Measurements from ENCODE around the gene JAKMIP3.

JAKMIP3 gene

GRCh38 chr10:132030898-132031463, 34.8 kb upstream of the JAKMIP3 start:
- H3K27me3 Mint-ChIP-seq (ENCODE audit: low read depth, poor library complexity), result peaks cover 85% of the 10 kb centered on the region
- no peak overlapping the region for H3K4me3 Mint-ChIP-seq
- TF ChIP-seq CTCF (IDR thresholded peaks at IDR 0.05), result no peak
- no peaks in the 10 kb centered on the region for H3K4me1 Mint-ChIP-seq
- H3K36me3 Mint-ChIP-seq (ENCODE audit: low read depth), result no peaks in the 10 kb centered on the region
- DNase-seq, result no peak
- no peak overlapping the region for H3K27ac Mint-ChIP-seq
- H3K9me3 Mint-ChIP-seq, result peaks cover 19% of the 10 kb centered on the region

GRCh38 chr10:132033632-132034031, 32.1 kb upstream of the JAKMIP3 start:
- Mint-ChIP-seq H3K36me3 (ENCODE audit: low read depth) (no peaks in the 10 kb centered on the region), H3K4me1 (peaks cover 7% of the 10 kb centered on the region), H3K4me3 (no peak overlapping the region), H3K27me3 (ENCODE audit: low read depth, poor library complexity) (peaks cover 93% of the 10 kb centered on the region), H3K27ac (no peak overlapping the region), H3K9me3 (peaks cover 11% of the 10 kb centered on the region)
- no peak for TF ChIP-seq CTCF (IDR thresholded peaks at IDR 0.05)
- DNase-seq, result no peak

GRCh38 chr10:132035476-132035875, 30.3 kb upstream of the JAKMIP3 start:
- no peak for TF ChIP-seq CTCF (IDR thresholded peaks at IDR 0.05)
- Mint-ChIP-seq H3K27me3 (ENCODE audit: low read depth, poor library complexity) (peaks cover 94% of the 10 kb centered on the region), H3K9me3 (peaks cover 12% of the 10 kb centered on the region), H3K36me3 (ENCODE audit: low read depth) (no peaks in the 10 kb centered on the region), H3K4me1 (peaks cover 7% of the 10 kb centered on the region), H3K4me3 (peak overlapping the region; percentile 76), H3K27ac (no peak overlapping the region)
- no peak for DNase-seq

GRCh38 chr10:132036153-132036886, 29.4 kb upstream of the JAKMIP3 start:
- peak; percentile 72 for DNase-seq
- Mint-ChIP-seq H3K36me3 (ENCODE audit: low read depth) (no peaks in the 10 kb centered on the region), H3K27me3 (ENCODE audit: low read depth, poor library complexity) (peaks cover 94% of the 10 kb centered on the region), H3K4me3 (peak overlapping the region; percentile 76), H3K4me1 (peaks cover 7% of the 10 kb centered on the region), H3K27ac (no peak overlapping the region), H3K9me3 (peaks cover 19% of the 10 kb centered on the region)
- no peak for TF ChIP-seq CTCF (IDR thresholded peaks at IDR 0.05)

GRCh38 chr10:132036887-132037675, 28.7 kb upstream of the JAKMIP3 start:
- peaks cover 7% of the 10 kb centered on the region for H3K4me1 Mint-ChIP-seq
- peak overlapping the region; percentile 70 for H3K4me3 Mint-ChIP-seq
- no peak overlapping the region for H3K27ac Mint-ChIP-seq
- no peak for TF ChIP-seq CTCF (IDR thresholded peaks at IDR 0.05)
- peaks cover 96% of the 10 kb centered on the region for H3K27me3 Mint-ChIP-seq (ENCODE audit: low read depth, poor library complexity)
- H3K9me3 Mint-ChIP-seq, result peaks cover 19% of the 10 kb centered on the region
- no peak for DNase-seq
- no peaks in the 10 kb centered on the region for H3K36me3 Mint-ChIP-seq (ENCODE audit: low read depth)
